Karpas-422 (cell line): ENCODE measurements around the gene ERAP2. TPM values are rescaled to one million over a fixed set of nuclear protein-coding genes. Genes with fewer than 3 reads are reported as not detected.

Experiments used
- DNase-seq: peaks from one replicate; pipeline ENCODE4 v3.0.0-alpha.2; 2015
- H2AFZ ChIP-seq: fragments of 200-600 bp; sonication (generic); 2 replicates; pipeline ENCODE4 v1.6.1; 2014; ENCODE audit warnings: antibody characterized with exemption, low read length, mixed read lengths
- H3K27ac ChIP-seq: fragments of 200-600 bp; sonication (generic); 2 replicates; pipeline ENCODE4 v1.5.1; 2014; ENCODE audit warnings: mild to moderate bottlenecking, low read length, moderate library complexity
- H3K27me3 ChIP-seq: fragments of 200-600 bp; sonication (generic); 2 replicates; pipeline ENCODE4 v1.6.1; 2014; ENCODE audit warnings: low read length, mixed read lengths
- H3K36me3 ChIP-seq: fragments of 200-600 bp; sonication (generic); 2 replicates; pipeline ENCODE4 v1.6.1; 2014; ENCODE audit warnings: low read length, mixed read lengths; ENCODE audit not compliant: insufficient read depth
- H3K4me1 ChIP-seq: fragments of 200-600 bp; sonication (generic); 2 replicates; pipeline ENCODE4 v1.6.1; 2014; ENCODE audit warnings: mild to moderate bottlenecking, low read length, mixed read lengths
- H3K4me2 ChIP-seq: fragments of 200-600 bp; sonication (generic); 2 replicates; pipeline ENCODE4 v1.6.1; 2014; ENCODE audit warnings: low read length, low read depth, mild to moderate bottlenecking; ENCODE audit not compliant: poor library complexity, severe bottlenecking
- H3K4me3 ChIP-seq: fragments of 200-600 bp; sonication (generic); 2 replicates; pipeline ENCODE4 v1.5.1; 2014; ENCODE audit warnings: mild to moderate bottlenecking, antibody characterized with exemption, low read length, mixed read lengths
- H3K79me2 ChIP-seq: fragments of 200-600 bp; sonication (generic); 2 replicates; pipeline ENCODE4 v1.6.1; 2014; ENCODE audit warnings: mild to moderate bottlenecking, low read length, mixed read lengths
- H3K9ac ChIP-seq: fragments of 200-600 bp; sonication (generic); 2 replicates; pipeline ENCODE4 v1.6.0; 2014; ENCODE audit warnings: low read length
- H3K9me2 ChIP-seq: fragments of 200-600 bp; sonication (generic), shearing (Covaris generic); replicated peaks from 2 replicates; pipeline ENCODE4 v1.6.0; 2014; ENCODE audit warnings: mild to moderate bottlenecking, low read length, moderate library complexity; ENCODE audit not compliant: insufficient read depth
- H3K9me3 ChIP-seq: fragments of 300-700, 200-600 bp; sonication (generic); 2 replicates; pipeline ENCODE4 v1.6.1; 2014; ENCODE audit warnings: low read length, mixed read lengths
- H4K20me1 ChIP-seq: fragments of 200-600 bp; sonication (generic); 2 replicates; pipeline ENCODE4 v1.6.1; 2014; ENCODE audit warnings: mild to moderate bottlenecking, antibody characterized with exemption, low read length, low read depth; ENCODE audit not compliant: insufficient read depth
- total RNA-seq: library from RNA; depleted of rRNA; stranded (reverse); fragments of >200 nt; shearing (Covaris generic); gene quantifications from 2 replicates; pipeline ENCODE4 v1.2.3, GENCODE V29; 2014; ENCODE audit warnings: low replicate concordance; rRNA removed

ERAP2 gene, protein sequence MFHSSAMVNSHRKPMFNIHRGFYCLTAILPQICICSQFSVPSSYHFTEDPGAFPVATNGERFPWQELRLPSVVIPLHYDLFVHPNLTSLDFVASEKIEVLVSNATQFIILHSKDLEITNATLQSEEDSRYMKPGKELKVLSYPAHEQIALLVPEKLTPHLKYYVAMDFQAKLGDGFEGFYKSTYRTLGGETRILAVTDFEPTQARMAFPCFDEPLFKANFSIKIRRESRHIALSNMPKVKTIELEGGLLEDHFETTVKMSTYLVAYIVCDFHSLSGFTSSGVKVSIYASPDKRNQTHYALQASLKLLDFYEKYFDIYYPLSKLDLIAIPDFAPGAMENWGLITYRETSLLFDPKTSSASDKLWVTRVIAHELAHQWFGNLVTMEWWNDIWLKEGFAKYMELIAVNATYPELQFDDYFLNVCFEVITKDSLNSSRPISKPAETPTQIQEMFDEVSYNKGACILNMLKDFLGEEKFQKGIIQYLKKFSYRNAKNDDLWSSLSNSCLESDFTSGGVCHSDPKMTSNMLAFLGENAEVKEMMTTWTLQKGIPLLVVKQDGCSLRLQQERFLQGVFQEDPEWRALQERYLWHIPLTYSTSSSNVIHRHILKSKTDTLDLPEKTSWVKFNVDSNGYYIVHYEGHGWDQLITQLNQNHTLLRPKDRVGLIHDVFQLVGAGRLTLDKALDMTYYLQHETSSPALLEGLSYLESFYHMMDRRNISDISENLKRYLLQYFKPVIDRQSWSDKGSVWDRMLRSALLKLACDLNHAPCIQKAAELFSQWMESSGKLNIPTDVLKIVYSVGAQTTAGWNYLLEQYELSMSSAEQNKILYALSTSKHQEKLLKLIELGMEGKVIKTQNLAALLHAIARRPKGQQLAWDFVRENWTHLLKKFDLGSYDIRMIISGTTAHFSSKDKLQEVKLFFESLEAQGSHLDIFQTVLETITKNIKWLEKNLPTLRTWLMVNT
- total RNA-seq, result 33.7 and 60.5 TPM in 2 replicates

DNA sequence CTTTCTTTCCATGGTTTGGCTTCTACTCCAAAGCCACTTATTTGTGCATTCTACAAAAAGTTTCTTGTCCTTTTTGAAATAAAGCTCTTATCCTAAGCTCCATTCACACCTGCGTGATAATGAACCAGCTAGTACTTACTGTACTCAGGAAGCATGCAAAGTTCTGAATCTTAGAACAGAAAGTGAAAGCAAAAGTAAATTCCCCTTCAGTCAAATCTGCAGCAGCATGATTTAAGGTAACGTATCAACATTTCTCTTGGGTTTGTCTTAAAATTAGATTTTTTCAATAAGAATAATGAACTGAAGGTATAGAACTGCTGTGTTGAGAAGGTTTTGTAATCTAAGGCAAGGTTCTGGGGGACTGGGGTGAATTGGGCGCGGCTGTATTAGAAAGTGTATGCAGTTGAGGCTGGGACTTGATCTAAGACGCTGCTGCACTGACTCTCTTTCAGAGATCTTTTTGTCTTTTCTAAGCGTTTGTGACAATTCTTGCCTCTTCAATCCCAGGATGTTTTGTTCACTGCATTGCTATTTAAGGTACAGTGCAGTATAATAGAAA, at the start of gene ERAP2:
ERAP2 (plus strand) TSS at position 209 of the 559 bp plus-strand sequence. CDS start 3,186 bp downstream, outside the sequence.
- no peaks in the 10 kb centered on the region for H3K27me3 ChIP-seq
- H2AFZ ChIP-seq, result peak within 1 kb of the TSS; percentile 58
- peak within 1 kb of the TSS; percentile 86 for H3K9ac ChIP-seq
- H3K4me2 ChIP-seq, result peak within 1 kb of the TSS; percentile 81
- peak; percentile 87 for DNase-seq
- no peaks in the 10 kb centered on the region for H4K20me1 ChIP-seq
- H3K9me3 ChIP-seq, result no peaks in the 10 kb centered on the region
- peak within 1 kb of the TSS; percentile 80 for H3K27ac ChIP-seq
- peaks cover 56% of the 10 kb centered on the region for H3K4me1 ChIP-seq
- H3K79me2 ChIP-seq, result peaks cover 33% of the 10 kb centered on the region
- H3K4me3 ChIP-seq, result peak within 1 kb of the TSS; percentile 88
- H3K36me3 ChIP-seq, result peaks cover 10% of the 10 kb centered on the region
- H3K9me2 ChIP-seq, result no peaks in the 10 kb centered on the region

DNA sequence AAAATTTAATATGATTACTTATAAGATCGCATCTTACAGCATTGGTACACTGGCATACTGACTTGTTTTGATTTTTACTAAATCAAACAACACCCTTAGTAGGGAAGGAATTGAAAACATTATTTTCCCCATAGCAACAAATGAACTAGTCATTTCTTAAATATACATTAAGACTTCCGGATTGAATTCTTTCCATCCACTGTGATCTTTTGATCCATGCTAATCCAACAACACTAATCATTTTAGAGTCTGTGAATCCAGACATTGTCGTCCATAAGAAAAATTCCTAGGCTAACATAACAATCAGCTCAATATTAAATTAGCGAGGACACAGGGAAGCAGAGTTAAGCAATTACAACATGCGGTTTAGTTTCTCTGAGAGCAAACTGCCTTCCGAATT, 47.0 kb upstream of the ERAP2 start:
- no peaks in the 10 kb centered on the region for H3K36me3 ChIP-seq
- no peaks in the 10 kb centered on the region for H4K20me1 ChIP-seq
- H3K4me2 ChIP-seq, result no peak overlapping the region
- no peaks in the 10 kb centered on the region for H3K27me3 ChIP-seq
- no peaks in the 10 kb centered on the region for H3K79me2 ChIP-seq
- H3K9ac ChIP-seq, result no peak overlapping the region
- no peaks in the 10 kb centered on the region for H3K4me1 ChIP-seq
- H3K27ac ChIP-seq, result no peak overlapping the region
- H2AFZ ChIP-seq, result no peak overlapping the region
- H3K4me3 ChIP-seq, result no peak overlapping the region
- no peaks in the 10 kb centered on the region for H3K9me2 ChIP-seq
- DNase-seq, result no peak
- no peaks in the 10 kb centered on the region for H3K9me3 ChIP-seq

DNA sequence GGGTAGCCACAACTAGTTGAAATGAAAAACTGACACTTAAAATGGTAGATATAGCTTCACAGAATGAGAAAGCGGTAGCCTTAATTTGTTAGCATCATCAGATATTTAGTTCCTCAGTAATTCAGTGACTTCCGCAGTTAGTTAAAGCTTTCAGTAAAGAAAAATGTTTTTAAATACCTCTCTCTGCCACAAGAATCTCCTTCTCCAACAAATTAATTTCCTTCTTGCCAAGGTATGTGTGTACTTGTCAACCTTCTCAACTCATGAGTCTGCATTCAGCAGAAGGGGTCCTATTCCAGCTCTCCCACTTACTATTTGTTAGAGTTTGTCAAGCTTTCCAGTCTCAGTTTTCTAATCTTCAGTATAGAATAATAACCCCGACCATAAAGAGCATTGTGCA, 42.3 kb upstream of the ERAP2 start:
- no peaks in the 10 kb centered on the region for H3K9me3 ChIP-seq

DNA sequence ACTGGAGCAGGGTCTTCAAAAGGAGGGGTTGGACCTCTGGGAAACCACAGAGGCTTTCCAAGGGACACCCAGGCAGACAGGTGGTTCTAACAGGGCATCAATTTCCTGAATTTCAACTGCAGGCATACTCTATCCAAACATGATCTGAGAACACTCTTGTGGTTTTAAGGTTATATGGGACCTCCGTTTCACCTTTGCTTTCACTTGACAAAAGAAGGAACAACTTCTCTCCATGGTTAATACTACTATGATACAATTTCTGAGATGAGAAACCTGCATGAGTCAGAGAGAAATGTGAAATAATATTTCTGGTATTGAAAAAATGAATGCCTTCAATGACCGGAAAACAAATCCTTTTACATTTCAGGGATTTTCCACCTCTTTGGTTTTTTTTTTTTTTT, 40.5 kb upstream of the ERAP2 start:
- Histone ChIP-seq H3K9me3 (no peaks in the 10 kb centered on the region), H3K4me1 (peaks cover 10% of the 10 kb centered on the region), H3K36me3 (no peaks in the 10 kb centered on the region), H3K27me3 (no peaks in the 10 kb centered on the region), H4K20me1 (no peaks in the 10 kb centered on the region), H3K9ac (no peak overlapping the region), H3K4me2 (no peak overlapping the region), H3K9me2 (no peaks in the 10 kb centered on the region), H3K4me3 (no peak overlapping the region), H3K27ac (no peak overlapping the region), H3K79me2 (no peaks in the 10 kb centered on the region), H2AFZ (no peak overlapping the region)
- no peak for DNase-seq

More for the DNA sequence above, 42.3 kb upstream of the ERAP2 start:
- no peaks in the 10 kb centered on the region for H3K9me2 ChIP-seq
- no peaks in the 10 kb centered on the region for H3K36me3 ChIP-seq
- H3K27me3 ChIP-seq, result no peaks in the 10 kb centered on the region
- no peak overlapping the region for H3K9ac ChIP-seq
- H3K4me1 ChIP-seq, result no peaks in the 10 kb centered on the region
- no peak overlapping the region for H2AFZ ChIP-seq
- H3K4me2 ChIP-seq, result no peak overlapping the region
- no peaks in the 10 kb centered on the region for H3K79me2 ChIP-seq
- H3K4me3 ChIP-seq, result no peak overlapping the region
- H4K20me1 ChIP-seq, result no peaks in the 10 kb centered on the region
- DNase-seq, result no peak
- no peak overlapping the region for H3K27ac ChIP-seq

DNA sequence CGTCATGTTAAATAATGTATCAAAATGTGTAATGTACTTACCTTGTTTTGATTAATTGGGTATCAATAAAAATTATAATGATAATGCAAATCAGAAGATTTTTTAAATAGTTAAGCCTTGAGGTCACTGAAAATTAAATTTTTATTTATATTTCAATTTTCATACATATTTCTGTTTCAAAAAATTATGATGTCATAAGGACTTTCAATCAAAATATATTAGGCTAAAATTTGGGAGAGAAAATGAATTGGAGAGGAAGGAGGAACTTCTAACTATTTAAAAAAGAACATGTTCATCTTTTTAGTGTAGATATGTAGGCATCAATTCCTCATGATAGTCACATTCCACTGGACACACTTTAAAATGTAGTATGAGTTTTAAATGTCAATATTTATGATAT, 39.5 kb upstream of the ERAP2 start:
- H3K79me2 ChIP-seq, result no peaks in the 10 kb centered on the region
- no peaks in the 10 kb centered on the region for H3K9me3 ChIP-seq
- H3K4me2 ChIP-seq, result no peak overlapping the region
- H2AFZ ChIP-seq, result no peak overlapping the region
- H3K36me3 ChIP-seq, result no peaks in the 10 kb centered on the region
- no peak overlapping the region for H3K9ac ChIP-seq
- no peak overlapping the region for H3K4me3 ChIP-seq
- no peaks in the 10 kb centered on the region for H4K20me1 ChIP-seq
- no peak overlapping the region for H3K27ac ChIP-seq
- DNase-seq, result no peak
- H3K27me3 ChIP-seq, result no peaks in the 10 kb centered on the region
- H3K9me2 ChIP-seq, result no peaks in the 10 kb centered on the region
- peaks cover 19% of the 10 kb centered on the region for H3K4me1 ChIP-seq

GRCh38 chr5:96837303-96837702, 39.0 kb upstream of the ERAP2 start:
- no peaks in the 10 kb centered on the region for H3K9me2 ChIP-seq
- no peaks in the 10 kb centered on the region for H3K79me2 ChIP-seq
- no peak overlapping the region for H3K4me2 ChIP-seq
- H2AFZ ChIP-seq, result no peak overlapping the region
- DNase-seq, result no peak
- no peaks in the 10 kb centered on the region for H4K20me1 ChIP-seq
- no peaks in the 10 kb centered on the region for H3K27me3 ChIP-seq
- H3K4me1 ChIP-seq, result peaks cover 20% of the 10 kb centered on the region
- H3K9ac ChIP-seq, result no peak overlapping the region
- H3K9me3 ChIP-seq, result no peaks in the 10 kb centered on the region
- no peaks in the 10 kb centered on the region for H3K36me3 ChIP-seq
- no peak overlapping the region for H3K27ac ChIP-seq
- no peak overlapping the region for H3K4me3 ChIP-seq

DNA sequence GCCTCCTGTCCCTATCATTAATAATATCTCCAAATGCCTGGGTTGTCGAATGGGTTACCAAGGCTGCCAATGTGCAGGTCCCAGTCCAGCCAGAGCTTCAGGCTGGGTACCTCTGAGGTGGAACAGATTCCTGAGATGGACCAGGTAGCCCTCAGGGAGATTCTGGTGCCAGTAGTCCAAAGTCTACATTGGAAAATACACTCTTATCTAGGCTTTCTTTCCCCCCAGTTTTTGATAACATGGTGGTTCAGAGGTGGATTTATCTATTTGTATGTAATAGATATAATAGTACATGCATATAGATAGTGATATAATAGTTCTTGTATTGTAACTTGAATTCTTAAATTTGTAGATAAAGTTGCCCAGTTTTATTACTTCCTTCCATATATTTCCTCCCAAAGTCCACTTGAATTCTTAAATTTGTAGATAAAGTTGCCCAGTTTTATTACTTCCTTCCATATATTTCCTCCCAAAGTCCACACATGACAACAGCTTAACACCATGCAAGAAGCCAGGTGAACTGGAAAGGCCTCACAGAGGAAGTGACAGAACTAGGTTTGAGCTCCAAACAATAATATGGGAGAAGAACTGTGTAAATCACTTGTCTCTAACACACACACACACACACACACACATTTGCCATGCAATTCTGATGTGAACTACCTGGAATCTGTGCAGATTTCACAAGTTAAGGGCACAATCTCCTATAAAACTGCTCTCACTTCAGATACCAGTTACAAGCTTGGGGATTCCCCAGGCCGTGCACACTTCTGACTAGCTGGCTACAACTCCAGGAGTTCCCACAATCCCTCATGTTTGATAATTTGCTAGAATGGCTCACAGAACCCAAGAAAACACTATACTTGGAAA, 37.9 kb upstream of the ERAP2 start:
- Histone ChIP-seq H3K9me3 (no peaks in the 10 kb centered on the region), H3K4me1 (peaks cover 26% of the 10 kb centered on the region), H3K27ac (no peak overlapping the region), H2AFZ (no peak overlapping the region), H3K9ac (no peak overlapping the region), H3K36me3 (no peaks in the 10 kb centered on the region), H3K4me3 (no peak overlapping the region), H3K9me2 (no peaks in the 10 kb centered on the region), H4K20me1 (no peaks in the 10 kb centered on the region), H3K79me2 (no peaks in the 10 kb centered on the region), H3K4me2 (no peak overlapping the region), H3K27me3 (no peaks in the 10 kb centered on the region)
- DNase-seq, result no peak
